Transverse colon (tissue), 4 donors: Measurements from ENCODE around the gene OTOGL.

Experiments
- CTCF ChIP-seq, 5 experiments: fragments of 200-600 bp in 3 of 5; fragments of 450-650 bp in 2 of 5; sonication (generic) in 3 of 5; IDR thresholded peaks; 1 replicate in 2 of 5; 2 replicates in 3 of 5; pipeline ENCODE4 v1.5.1; 2016 to 2017; ENCODE audit warnings: antibody characterized with exemption in 5 of 5, inconsistent platforms in 3 of 5, mild to moderate bottlenecking in 2 of 5, moderate library complexity in 1 of 5
- EP300 ChIP-seq: sonication (generic); formaldehyde crosslinking; IDR thresholded peaks from one replicate; pipeline ENCODE4 v1.6.1; 2017; ENCODE audit warnings: antibody characterized with exemption, low read depth
- POLR2AphosphoS5 ChIP-seq, 3 donors: sonication (generic); formaldehyde crosslinking; IDR thresholded peaks; one replicate each; pipeline ENCODE4 v1.6.1; 2016; ENCODE audit warnings: antibody characterized with exemption in 3 of 3

- TF ChIP-seq CTCF (IDR thresholded peaks at IDR 0.05), result no peak
- no peak for TF ChIP-seq POLR2AphosphoS5 (IDR thresholded peaks at IDR 0.05)
- no peak for TF ChIP-seq EP300
These were observed 58.3 kb downstream of the OTOGL start for GRCh38 chr12:80157645-80158044.
